Activated CD8-positive, alpha-beta T cell treated with anti-CD3 and anti-CD28 coated beads for 36 hours (primary cell): ENCODE data around the gene PPP1R1C. TPM values are rescaled to one million over a fixed set of nuclear protein-coding genes. Genes with fewer than 3 reads are reported as not detected.
"Not testable (repeated sequence)": the region's sequence is repeated elsewhere in the genome, so short reads cannot be mapped to it uniquely, and the experiment has no call there.

ENCODE experiments used
- ATAC-seq: fragments of 200-7000 bp; cut with Tn5 transposase; one replicate; pipeline ENCODE4 v1.10.0; 2021; ENCODE audit warnings: mild to moderate bottlenecking, moderate library complexity
- CTCF ChIA-PET: fragments of 350-600 bp; sonication (Branson Sonifier 250); formaldehyde crosslinking; loops from one replicate; lab custom pipeline; 2021; ENCODE audit warnings: antibody characterized with exemption; lab: Charles Lee
- POLR2A ChIA-PET: fragments of 350-600 bp; sonication (Branson Sonifier 250); formaldehyde crosslinking; loops from one replicate; lab custom pipeline; 2021; ENCODE audit warnings: antibody characterized with exemption; lab: Charles Lee
- DNase-seq: peaks from one replicate; pipeline ENCODE4 v3.0.0-alpha.2; 2020
- H3K27ac Mint-ChIP-seq: one replicate; pipeline ENCODE4 v1.8.0; 2021; ENCODE audit warnings: mild to moderate bottlenecking, mixed read lengths
- H3K27me3 Mint-ChIP-seq: one replicate; pipeline ENCODE4 v1.8.0; 2021; ENCODE audit warnings: mixed read lengths
- H3K36me3 Mint-ChIP-seq: one replicate; pipeline ENCODE4 v1.8.0; 2021; ENCODE audit warnings: low read depth, mixed read lengths
- H3K4me1 Mint-ChIP-seq: one replicate; pipeline ENCODE4 v1.8.0; 2021; ENCODE audit warnings: low read depth, mixed read lengths
- H3K4me3 Mint-ChIP-seq: one replicate; pipeline ENCODE4 v1.8.0; 2021; ENCODE audit warnings: mild to moderate bottlenecking, moderate library complexity, mixed read lengths
- H3K9me3 Mint-ChIP-seq: one replicate; pipeline ENCODE4 v1.8.0; 2021; ENCODE audit warnings: mixed read lengths
- CTCF ChIP-seq: fragments of 200-600 bp; IDR thresholded peaks from one replicate; pipeline ENCODE4 v1.8.0; 2022; ENCODE audit warnings: antibody characterized with exemption, mild to moderate bottlenecking
- intact Hi-C: fragments of 100-400 bp; cut with micrococcal nuclease; formaldehyde crosslinking; loops from one replicate; pipeline ENCODE4 v1.10.0; 2022
- total RNA-seq, 2 experiments: library from RNA; stranded (reverse); gene quantifications; one replicate each; pipeline ENCODE4 v1.2.3, GENCODE V29; 2021

PPP1R1C gene
- total RNA-seq, 2 experiments from 2014 or later = not detected

DNA sequence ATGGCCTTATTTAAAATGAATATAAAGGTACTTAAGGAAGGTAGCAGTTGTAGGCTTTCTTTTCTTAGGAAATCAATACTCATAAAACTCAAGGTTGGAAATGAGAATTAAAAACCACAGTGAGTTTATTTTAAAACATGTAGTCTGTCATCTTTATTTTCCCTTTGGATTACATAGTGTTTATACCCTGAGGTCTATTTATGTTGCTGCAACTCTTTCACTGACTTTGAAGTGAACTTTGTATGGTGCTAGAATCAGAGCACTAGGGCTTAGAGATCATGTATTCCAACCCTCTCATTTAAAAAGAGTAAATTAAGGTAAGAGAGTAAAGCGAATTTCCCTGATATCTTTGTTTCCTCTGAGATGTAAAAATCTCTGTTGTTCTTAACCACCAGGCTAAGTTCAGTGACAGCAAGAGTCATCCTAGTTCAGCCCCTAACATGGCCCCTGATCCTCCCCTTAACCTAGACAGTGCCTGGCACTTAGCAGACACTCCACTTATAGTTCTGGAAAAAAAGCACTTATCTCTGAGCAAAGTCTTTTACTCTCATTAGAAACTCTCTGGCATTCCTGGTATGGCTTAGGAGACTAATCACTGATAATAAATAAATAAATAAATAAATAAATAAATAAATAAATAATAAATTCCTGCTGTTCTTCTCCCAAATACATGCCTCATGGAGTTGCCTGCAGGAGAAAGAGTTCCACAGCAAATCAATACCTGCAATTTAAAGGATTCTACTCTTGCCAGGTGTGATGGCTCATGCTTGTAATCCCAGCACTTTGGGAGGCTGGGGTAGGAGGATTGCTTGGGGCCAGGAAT lies 33.0 kb upstream of the PPP1R1C start:
- TF ChIP-seq CTCF = no peak
- no peak overlapping the region for H3K4me3 Mint-ChIP-seq
- H3K9me3 Mint-ChIP-seq = no peaks in the 10 kb centered on the region
- H3K36me3 Mint-ChIP-seq = no peaks in the 10 kb centered on the region
- intact Hi-C loops = loop anchor here (10.0 kb wide), 1 partner anchor 208 kb away; no protein-coding TSS in a partner anchor
- POLR2A ChIA-PET = no interaction called here
- peaks cover 5% of the 10 kb centered on the region for H3K27me3 Mint-ChIP-seq
- peaks cover 6% of the 10 kb centered on the region for H3K4me1 Mint-ChIP-seq
- H3K27ac Mint-ChIP-seq = no peak overlapping the region
- ATAC-seq = no peak
- CTCF ChIA-PET = interaction anchor here (1.5 to 2.7 kb wide), 2 partner anchors 11 to 49 kb away, joined by 4 to 11 read pairs; no protein-coding TSS in a partner anchor
- no peak for DNase-seq

DNA sequence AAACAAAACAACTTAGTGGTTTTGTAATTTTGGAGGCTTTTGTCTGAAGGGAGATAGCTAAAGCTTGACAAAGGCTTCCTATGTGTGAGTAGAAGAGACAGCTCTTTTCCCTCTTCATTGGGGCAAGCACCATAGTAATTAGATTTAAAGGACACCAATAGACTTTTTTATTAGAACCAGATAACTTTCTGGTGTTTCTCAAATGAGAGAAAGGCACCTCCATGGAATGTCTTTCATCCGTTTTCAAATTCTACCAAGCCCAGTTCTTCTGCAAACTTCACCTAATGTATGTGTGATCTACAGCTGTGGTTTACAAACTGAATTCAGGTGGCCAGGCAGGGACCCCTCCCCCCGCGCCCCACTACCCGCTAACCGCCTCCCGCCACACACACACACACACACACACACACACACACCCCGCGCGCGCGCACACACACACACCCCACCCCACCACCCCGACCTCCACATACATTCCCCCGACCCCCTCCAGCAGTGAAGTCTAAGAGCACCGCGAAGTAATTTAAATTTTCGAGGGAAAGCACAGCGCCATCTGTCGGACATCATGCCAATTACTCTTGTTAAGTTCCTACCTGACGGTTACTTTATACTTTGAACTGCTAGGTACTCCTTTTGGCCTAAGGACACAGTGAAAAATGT lies 31.6 kb upstream of the PPP1R1C start:
- ATAC-seq = peak; percentile 87
- Mint-ChIP-seq H3K27me3 (peaks cover 6% of the 10 kb centered on the region), H3K4me1 (peaks cover 6% of the 10 kb centered on the region), H3K27ac (no peak overlapping the region), H3K4me3 (peak overlapping the region; percentile 40), H3K9me3 (no peaks in the 10 kb centered on the region), H3K36me3 (no peaks in the 10 kb centered on the region)
- TF ChIP-seq CTCF = peak; percentile 47
- CTCF ChIA-PET = interaction anchor here (0.6 to 2.7 kb wide), 31 partner anchors 8 to 291 kb away, joined by 3 to 16 read pairs (median 4); partner anchors contain the start of genes ITPRID2 and PPP1R1C
- peak; percentile 81 for DNase-seq
- intact Hi-C loops = loop anchor here (10.0 kb wide), 1 partner anchor 209 kb away; no protein-coding TSS in a partner anchor
- POLR2A ChIA-PET = no interaction called here

- intact Hi-C loops = loop anchor here (10.0 kb wide), 1 partner anchor 210 kb away; no protein-coding TSS in a partner anchor
- Mint-ChIP-seq H3K27me3 (peaks cover 6% of the 10 kb centered on the region), H3K4me1 (peaks cover 6% of the 10 kb centered on the region), H3K9me3 (no peaks in the 10 kb centered on the region), H3K36me3 (no peaks in the 10 kb centered on the region), H3K27ac (no peak overlapping the region), H3K4me3 (peak overlapping the region; percentile 40)
- peak; percentile 6 for TF ChIP-seq CTCF
- no peak for ATAC-seq
- POLR2A ChIA-PET = interaction anchor here (0.8 kb wide), 1 partner anchor 10 kb away, joined by 3 read pairs; no protein-coding TSS in a partner anchor
- CTCF ChIA-PET = interaction anchor here (0.6 to 2.7 kb wide), 25 partner anchors 8 to 217 kb away, joined by 3 to 16 read pairs (median 4); partner anchors contain the start of gene ITPRID2
- DNase-seq = no peak
These were observed 31.1 kb upstream of the PPP1R1C start for GRCh38 chr2:181954538-181954883.

DNA sequence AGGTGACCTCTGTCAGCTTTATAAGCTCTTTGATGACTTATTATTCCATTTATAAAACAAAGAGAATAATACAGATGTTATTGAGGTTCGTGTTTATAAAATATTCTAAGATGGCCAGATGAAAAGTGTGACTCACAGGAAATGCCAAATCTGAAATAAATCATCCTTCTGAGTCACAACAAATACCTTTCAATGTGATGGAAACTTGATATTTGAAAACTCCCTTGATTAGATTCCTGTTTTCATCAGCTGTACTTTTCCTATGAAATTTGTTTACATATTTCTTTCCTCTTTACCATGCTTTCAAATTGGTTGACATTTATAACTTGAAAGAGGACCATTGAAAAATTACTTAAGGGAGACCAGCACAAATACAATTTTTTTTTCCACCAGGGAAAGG lies 30.6 kb upstream of the PPP1R1C start:
- no peak for ATAC-seq
- H3K4me1 Mint-ChIP-seq = peaks cover 6% of the 10 kb centered on the region
- no peak overlapping the region for H3K4me3 Mint-ChIP-seq
- ChIA-PET CTCF (interaction anchor here (0.6 to 2.7 kb wide), 24 partner anchors 8 to 217 kb away, joined by 3 to 16 read pairs (median 4); partner anchors contain the start of gene ITPRID2), POLR2A (interaction anchor here (0.8 kb wide), 1 partner anchor 9 kb away, joined by 3 read pairs; no protein-coding TSS in a partner anchor)
- H3K27me3 Mint-ChIP-seq = peaks cover 6% of the 10 kb centered on the region
- intact Hi-C loops = loop anchor here (10.0 kb wide), 1 partner anchor 210 kb away; no protein-coding TSS in a partner anchor
- H3K27ac Mint-ChIP-seq = no peak overlapping the region
- no peaks in the 10 kb centered on the region for H3K9me3 Mint-ChIP-seq
- TF ChIP-seq CTCF = no peak
- no peak for DNase-seq
- H3K36me3 Mint-ChIP-seq = no peaks in the 10 kb centered on the region

DNA sequence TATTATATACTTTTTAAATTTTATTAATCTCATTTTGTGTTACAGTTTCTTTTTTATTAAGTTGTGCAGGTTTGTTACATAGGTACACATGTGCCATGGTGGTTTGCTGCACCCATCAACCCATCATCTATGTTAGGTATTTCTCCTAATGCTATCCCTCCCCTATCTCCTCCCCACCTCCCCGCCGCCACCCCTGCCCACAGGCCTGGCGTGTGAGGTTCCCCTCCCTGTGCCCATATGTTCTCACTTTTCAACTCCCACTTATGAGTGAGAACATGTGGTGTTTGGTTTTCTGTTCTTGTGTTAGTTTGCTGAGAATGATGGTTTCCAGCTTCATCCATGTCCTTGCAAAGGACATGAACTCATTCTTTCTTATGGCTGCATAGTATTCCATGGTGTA lies 29.8 kb upstream of the PPP1R1C start:
- H3K9me3 Mint-ChIP-seq, DNase-seq, ATAC-seq, H3K4me1 Mint-ChIP-seq, H3K36me3 Mint-ChIP-seq, H3K4me3 Mint-ChIP-seq, CTCF ChIA-PET, H3K27ac Mint-ChIP-seq, POLR2A ChIA-PET: not testable (repeated sequence)
- H3K27me3 Mint-ChIP-seq = peaks cover 10% of the 10 kb centered on the region
- intact Hi-C loops = loop anchor here (10.0 kb wide), 1 partner anchor 211 kb away; no protein-coding TSS in a partner anchor
